SH-SY5Y (cell line): ENCODE measurements around the gene KRT83.

Experiments
- GATA2 ChIP-seq: IDR thresholded peaks from 2 replicates; pipeline ENCODE4 v1.6.1; 2011; ENCODE audit warnings: mild to moderate bottlenecking, low read depth, low read length
- GATA3 ChIP-seq: IDR thresholded peaks from 2 replicates; pipeline ENCODE4 v1.6.1; 2011; ENCODE audit warnings: low read depth, mild to moderate bottlenecking, low read length, moderate library complexity

DNA sequence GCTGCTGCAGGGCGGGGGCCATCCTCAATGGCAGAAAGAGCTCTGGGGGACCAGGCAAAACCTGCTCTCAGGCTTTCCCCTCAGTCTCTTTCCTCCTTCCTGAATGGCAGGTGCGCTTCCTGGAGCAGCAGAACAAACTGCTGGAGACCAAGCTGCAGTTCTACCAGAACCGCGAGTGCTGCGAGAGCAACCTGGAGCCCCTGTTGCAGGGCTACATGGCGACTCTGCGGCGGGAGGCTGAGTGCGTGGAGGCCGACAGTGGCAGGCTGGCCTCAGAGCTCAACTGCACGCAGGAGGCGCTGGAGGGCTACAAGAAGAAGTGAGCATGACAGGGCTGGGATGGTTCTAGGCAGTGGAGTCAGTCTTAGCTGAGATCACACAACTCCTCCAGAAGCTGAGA lies 22.9 kb upstream of the KRT83 start:
- TF ChIP-seq GATA3 (no peak), GATA2 (no peak)
